Epithelial cell of prostate (primary cell): Measurements from ENCODE around the gene DOCK2.
A peak's percentile ranks its signal among the peaks of the same experiment; 100 is the strongest.
"Not testable (repeated sequence)": the region's sequence is repeated elsewhere in the genome, so short reads cannot be mapped to it uniquely, and the experiment has no call there.

ENCODE experiments used
- DNase-seq: peaks from one replicate; pipeline ENCODE4 v3.0.0-alpha.2; 2011; ENCODE audit warnings: low read depth, low spot score
- H3K27ac ChIP-seq: fragments of 450-650 bp; 2 replicates; pipeline ENCODE4 v1.5.1; 2017; ENCODE audit warnings: mild to moderate bottlenecking

Gene DOCK2

GRCh38 chr5:169637085-169637548, at the start of gene DOCK2:
TSS of gene DOCK2 (plus strand) at chr5:169637275. CDS start at chr5:169637327, 52 bp downstream.
- H3K27ac ChIP-seq: no peak within 1 kb of the TSS
- DNase-seq: no peak

- DNase-seq: peak; percentile 31
- H3K27ac ChIP-seq: peak overlapping the region; percentile 63
Measured at GRCh38 chr5:169590602-169591001, 46.5 kb upstream of the DOCK2 start.

DNA sequence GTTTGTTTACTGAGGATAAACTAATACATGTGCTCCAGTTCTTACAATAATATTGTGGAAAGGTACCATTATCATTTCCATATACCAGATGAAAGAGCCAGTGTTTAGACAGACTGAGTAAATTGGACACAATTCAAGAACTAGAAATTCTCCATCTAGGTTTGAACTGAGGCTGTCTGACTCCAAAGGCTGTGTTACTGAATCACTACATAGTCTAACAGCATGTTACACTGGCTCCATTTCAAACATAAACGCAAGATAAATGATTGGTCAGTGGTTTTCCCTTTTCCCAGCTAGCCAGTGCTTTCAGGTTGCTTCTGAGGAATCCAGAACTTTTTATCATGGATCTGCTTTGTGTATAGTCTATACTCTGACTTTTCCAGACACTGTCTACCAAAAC, 45.4 kb upstream of the DOCK2 start:
- H3K27ac ChIP-seq: peak overlapping the region; percentile 63
- DNase-seq: no peak

- DNase-seq: peak; percentile 71
- H3K27ac ChIP-seq: peak overlapping the region; percentile 63
Measured at GRCh38 chr5:169592937-169593650, 44.0 kb upstream of the DOCK2 start.

DNA sequence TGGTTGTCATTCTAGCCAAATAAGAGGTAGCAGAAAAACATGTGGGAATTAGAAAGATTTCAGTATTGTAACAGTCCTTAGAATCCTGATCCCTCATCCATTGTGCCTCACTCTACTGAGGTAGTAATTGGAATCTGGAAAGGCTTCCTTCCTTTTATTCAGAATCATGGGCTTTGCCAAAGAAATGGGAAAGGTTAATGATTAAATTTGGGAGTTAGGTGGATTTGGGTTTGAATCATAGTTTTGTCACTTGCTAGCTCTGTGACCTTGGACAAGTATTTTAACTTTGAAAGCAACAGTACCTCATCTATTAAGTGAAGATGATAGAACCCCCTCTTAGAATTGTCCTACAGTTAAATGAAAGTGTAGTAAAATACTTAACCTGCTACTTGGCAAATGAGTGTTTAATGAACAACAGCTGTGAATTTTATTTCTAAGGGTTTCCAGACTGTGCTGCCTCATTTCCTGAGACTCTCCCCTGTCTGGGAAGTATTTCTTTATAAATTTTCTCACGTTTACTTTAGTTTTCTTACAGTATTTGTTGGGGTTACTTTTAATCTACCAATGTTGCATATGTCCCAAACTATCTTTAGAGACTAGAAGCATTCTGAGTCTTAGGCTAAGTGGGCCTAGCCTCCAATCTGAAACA, 41.8 kb upstream of the DOCK2 start:
- DNase-seq: no peak
- H3K27ac ChIP-seq: no peak overlapping the region

DNA sequence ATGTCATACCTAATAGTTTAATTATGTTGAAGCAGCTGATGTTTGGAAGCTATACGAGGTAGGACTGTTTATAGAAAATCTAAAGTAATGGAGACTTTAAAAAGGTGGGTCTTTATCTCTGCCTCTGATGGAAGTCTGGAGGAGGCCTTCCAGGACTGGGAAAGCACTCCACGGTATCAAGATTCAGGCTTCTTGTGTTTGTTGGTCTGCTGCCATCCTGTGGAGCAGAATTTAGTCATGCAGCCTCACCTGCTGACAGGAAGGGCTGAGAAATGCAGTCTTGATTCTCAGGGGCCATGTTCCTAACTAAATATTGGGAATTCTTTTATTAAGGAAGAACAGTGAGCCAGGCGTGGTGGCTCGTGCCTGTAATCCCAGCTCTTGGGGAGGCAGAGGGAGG, 37.6 kb upstream of the DOCK2 start:
- no peak overlapping the region for H3K27ac ChIP-seq
- no peak for DNase-seq

- no peak overlapping the region for H3K27ac ChIP-seq
- no peak for DNase-seq
Measured at GRCh38 chr5:169602535-169602934, 34.5 kb upstream of the DOCK2 start.

DNA sequence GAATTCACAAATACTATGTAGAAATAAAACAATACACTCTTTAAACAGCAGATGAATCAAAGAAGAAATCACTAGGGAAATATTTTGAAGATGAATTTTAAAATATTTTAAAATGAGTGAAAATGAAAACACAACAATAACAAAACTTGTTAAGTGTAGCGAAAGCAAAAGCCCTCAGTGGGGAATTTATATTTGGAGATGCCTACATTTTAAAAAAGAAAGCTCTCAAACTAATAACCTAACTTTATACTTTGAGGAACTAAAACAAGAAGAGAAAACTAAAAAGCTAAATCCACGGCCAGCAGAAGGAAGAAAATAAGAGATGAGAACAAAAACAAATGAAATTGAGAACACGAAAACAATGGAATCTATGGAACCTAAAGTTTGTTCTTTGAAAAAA, 30.8 kb upstream of the DOCK2 start:
- no peak overlapping the region for H3K27ac ChIP-seq
- no peak for DNase-seq

- DNase-seq: no peak
- H3K27ac ChIP-seq: no peak overlapping the region
Measured at GRCh38 chr5:169607882-169608281, 29.2 kb upstream of the DOCK2 start.

DNA sequence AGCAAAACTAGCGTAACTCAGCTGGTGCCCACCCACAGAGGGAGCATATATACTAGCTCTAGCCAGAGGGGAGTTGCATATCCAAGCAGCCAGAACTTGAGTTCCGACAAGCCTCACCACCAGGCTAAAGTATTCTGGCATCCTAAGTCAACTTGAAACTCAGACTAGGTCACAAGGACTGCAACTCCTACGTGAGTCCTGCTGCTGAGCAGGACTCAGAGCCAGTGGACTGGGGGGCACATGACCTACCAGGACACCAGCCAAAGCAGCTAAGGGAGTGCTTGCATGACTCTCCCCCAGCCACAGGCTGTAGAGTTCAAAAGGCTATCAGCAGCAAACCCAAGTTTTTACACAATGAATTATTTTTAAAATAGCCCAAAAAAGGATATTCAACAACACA, 27.4 kb upstream of the DOCK2 start:
- DNase-seq: no peak
- H3K27ac ChIP-seq: no peak overlapping the region

DNA sequence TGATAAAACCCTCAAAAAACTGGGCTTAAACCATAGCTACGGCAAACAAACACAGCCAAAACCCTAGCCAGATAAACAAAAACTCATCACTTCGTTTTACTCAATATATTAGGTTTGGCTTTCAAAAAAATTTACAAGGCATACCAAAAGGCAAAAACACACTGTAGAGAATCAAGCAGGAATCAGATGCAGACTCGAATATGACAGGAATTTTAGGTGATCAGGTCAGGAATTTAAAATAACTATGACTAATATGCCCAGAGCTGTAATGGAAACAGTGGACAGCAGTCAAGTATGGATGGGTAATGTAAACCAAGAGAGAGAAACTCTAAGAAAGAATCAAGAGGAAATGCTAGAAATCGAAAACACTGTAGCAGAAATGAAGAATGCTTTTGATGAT, 26.5 kb upstream of the DOCK2 start:
- DNase-seq: no peak
- no peak overlapping the region for H3K27ac ChIP-seq

DNA sequence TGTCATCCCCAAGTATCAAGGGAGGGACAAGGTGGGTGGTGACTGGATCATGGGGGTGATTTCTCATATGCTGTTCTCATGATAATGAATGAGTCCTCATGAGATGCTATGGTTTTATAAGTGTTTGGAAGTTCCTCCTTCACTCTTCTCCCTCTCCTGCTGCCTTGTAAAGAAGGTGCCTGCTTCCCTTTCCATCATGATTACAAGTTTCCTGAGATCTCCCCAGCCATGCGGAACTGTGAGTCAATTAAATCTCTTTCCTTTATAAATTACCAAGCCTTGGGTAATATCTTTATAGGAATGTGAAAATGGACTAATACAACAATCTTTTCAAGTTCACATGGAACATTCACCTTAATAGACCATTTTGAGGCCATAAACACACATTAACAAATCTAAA, 21.5 kb upstream of the DOCK2 start:
- H3K27ac ChIP-seq: no peak overlapping the region
- DNase-seq: no peak

DNA sequence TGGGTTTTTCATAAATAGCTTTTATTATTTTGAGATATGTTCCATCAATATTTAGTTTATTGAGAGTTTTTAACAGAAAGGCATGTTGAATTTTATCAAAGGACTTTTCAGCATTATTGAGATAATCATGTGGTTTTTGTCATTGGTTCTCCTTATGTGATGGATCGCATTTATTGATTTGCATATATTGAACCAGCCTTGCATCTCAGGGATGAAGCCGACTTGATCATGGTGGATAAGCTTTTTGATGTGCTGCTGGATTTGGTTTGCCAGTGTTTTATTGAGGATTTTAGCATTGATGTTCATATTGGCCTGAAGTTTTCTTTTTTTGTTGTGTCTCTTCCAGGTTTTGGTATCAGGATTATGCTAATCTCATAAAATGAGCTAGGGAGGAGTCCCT, 12.8 kb upstream of the DOCK2 start:
- not testable (repeated sequence) for H3K27ac ChIP-seq, DNase-seq

DNA sequence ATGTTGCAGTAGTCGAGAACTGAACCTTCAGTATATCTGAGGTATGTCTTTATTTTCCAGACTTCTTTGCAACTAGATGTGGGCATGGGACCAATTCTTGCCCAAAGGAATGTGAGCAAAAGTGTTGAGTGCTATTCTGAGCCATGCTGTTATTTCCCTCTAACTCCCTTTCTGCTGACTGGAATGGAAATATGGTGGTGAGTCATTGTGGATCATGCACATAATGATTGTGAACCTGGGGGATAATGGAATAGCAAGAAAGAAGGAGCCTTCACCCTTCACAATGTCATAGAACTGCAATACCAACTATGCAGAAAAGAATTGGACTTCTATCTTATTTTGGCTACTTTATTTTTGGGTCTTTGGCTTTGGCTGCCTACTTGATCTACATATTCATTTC, 10.3 kb upstream of the DOCK2 start:
- DNase-seq: no peak
- H3K27ac ChIP-seq: no peak overlapping the region

- DNase-seq: no peak
- no peak overlapping the region for H3K27ac ChIP-seq
Measured at GRCh38 chr5:169627551-169627950, 9.5 kb upstream of the DOCK2 start.

DNA sequence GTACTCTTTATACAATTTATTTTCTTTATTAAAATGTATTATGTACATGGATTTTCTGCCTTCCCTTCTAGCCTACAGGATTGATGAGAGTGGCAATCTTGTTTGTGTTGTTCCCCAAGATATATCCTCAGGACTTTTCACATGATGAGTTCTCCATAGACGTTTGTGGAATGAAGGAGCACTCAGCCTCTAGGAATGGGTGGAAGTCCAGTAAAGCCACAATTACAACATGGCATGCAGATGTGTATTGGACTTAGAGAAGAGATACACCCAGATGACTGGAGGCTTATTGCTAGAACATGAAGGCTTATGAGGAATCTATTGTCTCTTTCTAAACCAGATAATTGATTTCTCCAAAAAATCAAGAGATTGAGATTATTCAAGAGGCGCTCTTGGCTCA, 8.2 kb upstream of the DOCK2 start:
- no peak for DNase-seq
- H3K27ac ChIP-seq: no peak overlapping the region

DNA sequence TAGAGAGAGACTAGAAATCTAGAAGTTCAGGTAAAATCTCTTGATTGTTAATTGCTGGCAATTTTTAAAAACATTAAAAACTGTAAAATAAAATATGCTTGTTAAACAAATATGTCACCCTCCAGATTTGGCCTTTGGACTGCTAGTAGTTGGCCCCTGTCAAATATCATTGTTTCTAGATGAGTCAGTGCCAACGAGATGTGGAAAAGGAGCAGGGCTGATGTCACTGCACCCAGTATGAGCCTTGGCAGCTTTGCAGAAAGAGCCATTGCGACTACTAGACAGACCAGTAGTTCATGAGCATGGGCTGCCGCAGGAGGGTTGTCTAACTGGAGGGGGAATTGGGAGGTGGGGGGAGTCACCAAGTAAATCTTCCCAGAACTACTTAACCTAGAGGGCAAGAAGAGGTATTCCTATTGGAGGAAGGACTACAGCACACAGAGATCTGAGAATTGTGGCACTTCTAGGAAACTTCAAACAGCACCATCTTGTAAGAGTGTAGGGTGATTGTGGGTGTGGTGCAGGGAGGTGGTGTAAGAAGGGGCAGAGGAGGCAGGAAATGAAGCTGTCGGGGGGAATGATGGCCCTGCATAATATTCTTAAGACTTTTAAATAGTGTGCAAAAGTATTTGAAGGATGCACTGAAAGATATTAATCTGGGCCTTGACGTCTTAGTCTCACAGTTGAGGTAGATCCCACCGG, 7.1 kb upstream of the DOCK2 start:
- no peak overlapping the region for H3K27ac ChIP-seq
- DNase-seq: no peak

DNA sequence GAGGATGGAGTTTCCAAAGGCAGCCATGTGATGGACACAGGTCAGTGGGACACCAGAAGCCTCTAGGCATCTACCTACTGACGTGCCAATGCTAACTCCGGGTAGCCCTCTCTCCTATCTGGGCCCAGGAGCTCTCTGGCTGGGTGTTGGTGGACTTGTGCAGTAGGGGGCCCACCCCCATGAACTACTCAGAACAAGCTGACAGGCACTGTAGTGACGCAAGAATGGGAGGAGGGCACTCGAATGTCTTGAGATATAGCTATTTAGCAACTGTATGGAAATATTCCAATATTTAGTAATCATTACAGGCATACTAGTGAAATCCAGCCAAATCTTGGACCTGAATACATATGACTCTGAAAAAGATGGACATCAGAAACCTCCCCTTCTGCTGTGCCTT, 5.7 kb upstream of the DOCK2 start:
- H3K27ac ChIP-seq: no peak overlapping the region
- no peak for DNase-seq

DNA sequence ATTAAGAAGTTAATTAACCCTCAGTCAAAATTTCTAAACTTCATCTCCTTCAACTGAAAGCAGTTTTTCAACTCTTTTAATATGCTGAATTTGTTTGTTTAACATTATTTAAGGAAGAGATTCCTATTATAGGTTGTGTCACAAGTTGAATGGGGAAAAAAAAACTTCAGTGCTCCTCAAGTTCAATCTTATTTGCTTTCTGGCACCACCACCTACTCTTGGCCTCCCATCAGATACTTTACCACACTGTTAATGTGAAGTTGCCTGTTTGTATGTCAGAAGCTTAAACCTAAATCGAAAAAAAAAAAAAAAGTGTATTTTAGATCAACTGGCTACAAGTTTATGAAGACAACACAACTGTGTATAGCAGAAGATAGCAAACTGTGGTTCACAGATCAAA, 4.1 kb upstream of the DOCK2 start:
- H3K27ac ChIP-seq: no peak overlapping the region
- DNase-seq: no peak

- no peak for DNase-seq
- no peak overlapping the region for H3K27ac ChIP-seq
Measured at GRCh38 chr5:169634606-169635005, 2.5 kb upstream of the DOCK2 start.

GRCh38 chr5:169635936-169636335, 1.1 kb upstream of the DOCK2 start:
- no peak for DNase-seq
- no peak overlapping the region for H3K27ac ChIP-seq
